OCI-LY7 (cell line): Measurements from ENCODE around the gene C5orf58. TPM values are rescaled to one million over a fixed set of nuclear protein-coding genes. Genes with fewer than 3 reads are reported as not detected.
A peak's percentile ranks its signal among the peaks of the same experiment; 100 is the strongest.

ENCODE experiments used
- BruUV-seq: library from RNA; stranded (reverse); fragments of 400-500 nt; replicated peaks from 2 replicates; lab custom pipeline; 2021; lab: Mats Ljungman, UMichigan
- CTCF ChIA-PET: fragments of 300-600 bp; sonication (Branson Sonifier 250); formaldehyde crosslinking; loops from one replicate; lab custom pipeline; 2022; ENCODE audit warnings: antibody characterized with exemption; ENCODE audit not compliant: unreplicated experiment; lab: Charles Lee
- POLR2A ChIA-PET: fragments of 300-600 bp; sonication (Branson Sonifier 250); formaldehyde crosslinking; loops from one replicate; lab custom pipeline; 2022; ENCODE audit warnings: antibody characterized with exemption; lab: Charles Lee
- DNase-seq: peaks from one replicate; pipeline ENCODE4 v3.0.0-alpha.2; 2015; ENCODE audit warnings: low spot score
- H2AFZ ChIP-seq: fragments of 200-600 bp; sonication (generic), shearing (Covaris generic); 2 replicates; pipeline ENCODE4 v1.6.1; 2014; ENCODE audit warnings: mild to moderate bottlenecking, antibody characterized with exemption, low read length, moderate library complexity
- H3K27ac ChIP-seq: fragments of 200-600 bp; sonication (generic); 2 replicates; pipeline ENCODE4 v1.5.1; 2014; ENCODE audit warnings: mixed run types, low read depth, mild to moderate bottlenecking, moderate library complexity, low read length, inconsistent platforms; ENCODE audit not compliant: poor library complexity, severe bottlenecking
- H3K36me3 ChIP-seq: fragments of 200-600 bp; sonication (generic); 2 replicates; pipeline ENCODE4 v1.6.1; 2014; ENCODE audit warnings: mild to moderate bottlenecking, antibody characterized with exemption, low read length, moderate library complexity, mixed read lengths; ENCODE audit not compliant: insufficient read depth
- H3K4me1 ChIP-seq: fragments of 200-600 bp; sonication (generic); 2 replicates; pipeline ENCODE4 v1.5.1; 2014; ENCODE audit warnings: mild to moderate bottlenecking, low read length; ENCODE audit not compliant: insufficient read depth, poor library complexity, severe bottlenecking
- H3K4me2 ChIP-seq: fragments of 200-600 bp; sonication (generic); 2 replicates; pipeline ENCODE4 v1.6.1; 2014; ENCODE audit warnings: mild to moderate bottlenecking, low read length
- H3K4me3 ChIP-seq: fragments of 200-600 bp; sonication (generic); 2 replicates; pipeline ENCODE4 v1.5.1; 2014; ENCODE audit warnings: mild to moderate bottlenecking, low read depth, low read length; ENCODE audit not compliant: poor library complexity, severe bottlenecking
- H3K79me2 ChIP-seq: fragments of 200-600 bp; sonication (generic); 2 replicates; pipeline ENCODE4 v1.6.1; 2016; ENCODE audit warnings: low read depth, mild to moderate bottlenecking, low read length, moderate library complexity, mixed read lengths; ENCODE audit not compliant: insufficient read depth
- H3K9me2 ChIP-seq: fragments of 200-600 bp; sonication (generic); 2 replicates; pipeline ENCODE4 v1.6.1; 2016; ENCODE audit warnings: mild to moderate bottlenecking, low read length, mixed read lengths; ENCODE audit not compliant: insufficient read depth
- H3K9me3 ChIP-seq: fragments of 200-600 bp; sonication (generic); 2 replicates; pipeline ENCODE4 v1.6.1; 2014; ENCODE audit warnings: mild to moderate bottlenecking, mixed run types, low read length, mixed read lengths
- H4K20me1 ChIP-seq: fragments of 200-600 bp; sonication (generic); 2 replicates; pipeline ENCODE4 v1.6.1; 2014; ENCODE audit warnings: mild to moderate bottlenecking, antibody characterized with exemption, low read length, moderate library complexity, mixed read lengths; ENCODE audit not compliant: insufficient read depth
- CTCF ChIP-seq: fragments of 200-600 bp; sonication (generic); conservative IDR thresholded peaks from 2 replicates; pipeline ENCODE4 v1.5.1; 2014; ENCODE audit warnings: mild to moderate bottlenecking, antibody characterized with exemption, low read length, moderate library complexity, mixed read lengths
- EZH2phosphoT487 ChIP-seq: fragments of 200-600 bp; sonication (generic); IDR thresholded peaks from 2 replicates; pipeline ENCODE4 v1.6.1; 2018; ENCODE audit warnings: low read depth, borderline replicate concordance, mild to moderate bottlenecking, mixed run types, antibody characterized with exemption, low read length, moderate library complexity, mixed read lengths
- intact Hi-C: fragments of 100-400 bp; cut with micrococcal nuclease; formaldehyde crosslinking; loops from one replicate; pipeline ENCODE4 v1.10.0; 2022; ENCODE audit not compliant: unreplicated experiment
- total RNA-seq, 2 experiments: library from RNA; depleted of rRNA in 1 of 2; stranded (reverse); fragments of >200 nt in 1 of 2; shearing (Covaris generic) in 1 of 2; gene quantifications; 2 replicates each; pipeline ENCODE4 v1.2.3, GENCODE V29; 2014 to 2022

Gene C5orf58
- total RNA-seq, 2 experiments from 2014 or later: not detected

- POLR2A ChIA-PET: interaction anchor here (1.0 kb wide), 1 partner anchor 116 kb away, joined by 3 read pairs; no protein-coding TSS in a partner anchor
- intact Hi-C loops: no loop called here
Measured at GRCh38 chr5:170223360-170223759, 9.4 kb upstream of the C5orf58 start.

GRCh38 chr5:170223906-170224305, 8.9 kb upstream of the C5orf58 start:
- no peaks in the 10 kb centered on the region for H3K9me3 ChIP-seq
- no peaks in the 10 kb centered on the region for H4K20me1 ChIP-seq
- TF ChIP-seq CTCF (no peak), EZH2phosphoT487 (no peak)
- no peak overlapping the region for H2AFZ ChIP-seq
- H3K9me2 ChIP-seq: no peaks in the 10 kb centered on the region
- no peak overlapping the region for H3K27ac ChIP-seq
- BruUV-seq: no TSS peak
- no peaks in the 10 kb centered on the region for H3K36me3 ChIP-seq
- POLR2A ChIA-PET: interaction anchor here (1.0 kb wide), 1 partner anchor 117 kb away, joined by 3 read pairs; no protein-coding TSS in a partner anchor
- H3K4me2 ChIP-seq: no peak overlapping the region
- no peaks in the 10 kb centered on the region for H3K79me2 ChIP-seq
- CTCF ChIA-PET: no interaction called here
- H3K4me1 ChIP-seq: no peaks in the 10 kb centered on the region
- intact Hi-C loops: no loop called here
- no peak overlapping the region for H3K4me3 ChIP-seq
- DNase-seq: no peak

More at GRCh38 chr5:170223360-170223759, 9.4 kb upstream of the C5orf58 start:
- Histone ChIP-seq H3K9me2 (no peaks in the 10 kb centered on the region), H2AFZ (no peak overlapping the region), H3K79me2 (no peaks in the 10 kb centered on the region), H3K27ac (no peak overlapping the region), H3K4me2 (no peak overlapping the region), H3K4me3 (no peak overlapping the region), H3K36me3 (no peaks in the 10 kb centered on the region), H4K20me1 (no peaks in the 10 kb centered on the region), H3K4me1 (no peaks in the 10 kb centered on the region), H3K9me3 (no peaks in the 10 kb centered on the region)
- no peak for DNase-seq
- no peak for TF ChIP-seq CTCF
- TF ChIP-seq EZH2phosphoT487: no peak
- CTCF ChIA-PET: no interaction called here
- BruUV-seq: no TSS peak

- intact Hi-C loops: loop anchor here (1.0 kb wide), 2 partner anchors 114 to 195 kb away; no protein-coding TSS in a partner anchor
- Histone ChIP-seq H3K4me3 (no peak overlapping the region), H3K9me2 (no peaks in the 10 kb centered on the region), H3K79me2 (no peaks in the 10 kb centered on the region), H3K27ac (no peak overlapping the region), H2AFZ (no peak overlapping the region), H3K9me3 (no peaks in the 10 kb centered on the region), H3K4me1 (no peaks in the 10 kb centered on the region), H4K20me1 (no peaks in the 10 kb centered on the region), H3K4me2 (no peak overlapping the region), H3K36me3 (no peaks in the 10 kb centered on the region)
- POLR2A ChIA-PET: interaction anchor here (0.6 to 1.0 kb wide), 3 partner anchors 8 to 345 kb away, joined by 3 to 4 read pairs (median 3); no protein-coding TSS in a partner anchor
- no TSS peak for BruUV-seq
- peak; percentile 56 for DNase-seq
- CTCF ChIA-PET: no interaction called here
- TF ChIP-seq CTCF (peak; percentile 93), EZH2phosphoT487 (no peak)
Measured at GRCh38 chr5:170225326-170226128, 7.3 kb upstream of the C5orf58 start.
